HepG2 (cell line): ENCODE measurements around the gene DCAF16. TPM values are rescaled to one million over a fixed set of nuclear protein-coding genes. Genes with fewer than 3 reads are reported as not detected.

Experiments
- ATF7 ChIP-seq, 2 experiments: fragments of 450-650 bp in 1 of 2; sonication (generic) in 1 of 2; formaldehyde crosslinking in 1 of 2; IDR thresholded peaks; 2 replicates each; pipeline versions ENCODE4 v1.4.0 to v1.6.1; 2016 to 2020; ENCODE audit warnings: antibody characterized with exemption in 1 of 2, mild to moderate bottlenecking in 1 of 2, missing genetic modification reagents in 1 of 2
- EP300 ChIP-seq, 3 experiments: sonication (generic) in 1 of 3; formaldehyde crosslinking in 1 of 3; IDR thresholded peaks; 2 replicates each; pipeline versions ENCODE4 v1.5.1 to v1.6.1; 2011 to 2020; ENCODE audit warnings: low read depth in 2 of 3, low read length in 2 of 3, borderline replicate concordance in 1 of 3, improper control_type of control experiment in 1 of 3, mild to moderate bottlenecking in 1 of 3, missing genetic modification reagents in 1 of 3, moderate library complexity in 1 of 3
- GATAD2A ChIP-seq: IDR thresholded peaks from 2 replicates; pipeline ENCODE4 v1.6.1; 2016
- HMG20B ChIP-seq: conservative IDR thresholded peaks from 2 replicates; pipeline ENCODE4 v1.6.1; 2016; ENCODE audit warnings: missing genetic modification reagents, missing compliant biosample characterization
- POLR2AphosphoS5 ChIP-seq: IDR thresholded peaks from 2 replicates; pipeline ENCODE4 v1.6.1; 2012; ENCODE audit warnings: low read depth, low read length
- SIX1 ChIP-seq: sonication (generic); formaldehyde crosslinking; IDR thresholded peaks from 2 replicates; pipeline ENCODE4 v1.4.0; 2020; ENCODE audit warnings: missing genetic modification reagents, borderline replicate concordance
- TEAD2 ChIP-seq: sonication (generic); formaldehyde crosslinking; IDR thresholded peaks from 2 replicates; pipeline ENCODE4 v1.9.0; 2021; ENCODE audit warnings: missing genetic modification reagents
- THAP11 ChIP-seq: IDR thresholded peaks from 2 replicates; pipeline ENCODE4 v1.6.1; 2016; ENCODE audit warnings: missing biosample characterization, missing genetic modification reagents
- ZFP90 ChIP-seq: sonication (generic); formaldehyde crosslinking; IDR thresholded peaks from 2 replicates; pipeline ENCODE4 v1.8.0; 2022; ENCODE audit warnings: missing genetic modification reagents, mild to moderate bottlenecking, inconsistent platforms, borderline replicate concordance
- ZNF501 ChIP-seq: sonication (generic); formaldehyde crosslinking; IDR thresholded peaks from 2 replicates; pipeline ENCODE4 v1.5.1; 2020; ENCODE audit warnings: mild to moderate bottlenecking, moderate library complexity, missing genetic modification reagents
- polyA plus RNA-seq, 8 experiments: library from polyadenylated mRNA; depleted of rRNA in 3 of 8; stranded (reverse) in 7 of 8; unstranded in 1 of 8; fragments of >200 nt; fragmentation: Illumina TruSeq in 4 of 8; extraction: Trizol in 4 of 8; gene quantifications; 2 replicates each; pipeline versions ENCODE4 v1.2.1 to v1.2.3, GENCODE V29; 2011 to 2016; ENCODE audit warnings: low read depth in 4 of 8, missing spikeins in 1 of 8, mixed read lengths in 1 of 8; ENCODE audit not compliant: insufficient read depth in 1 of 8
- total RNA-seq, 5 experiments: library from RNA; depleted of rRNA; stranded (reverse); fragments of >200 nt; fragmentation: Illumina TruSeq; extraction: Trizol; gene quantifications; 2 replicates each; pipeline ENCODE4 v1.2.3, GENCODE V29; 2016; ENCODE audit warnings: low read depth in 1 of 5
- TF ChIP-seq, protein P1 (sequence below): sonication (generic); formaldehyde crosslinking; IDR thresholded peaks from 2 replicates; pipeline ENCODE4 v1.4.0; 2020; ENCODE audit warnings: missing genetic modification reagents
- TF ChIP-seq, protein P2 (sequence below): sonication (generic); formaldehyde crosslinking; IDR thresholded peaks from 2 replicates; pipeline ENCODE4 v1.8.0; 2022; ENCODE audit warnings: mild to moderate bottlenecking, missing genetic modification reagents, borderline replicate concordance
- TF ChIP-seq, protein P3 (sequence below): sonication (generic); formaldehyde crosslinking; IDR thresholded peaks from 2 replicates; pipeline ENCODE4 v1.9.0; 2021; ENCODE audit warnings: missing genetic modification reagents, borderline replicate concordance
- TF ChIP-seq, protein P4 (sequence below): IDR thresholded peaks from 2 replicates; pipeline ENCODE4 v1.6.1; 2016; ENCODE audit warnings: low read depth, missing genetic modification reagents, missing compliant biosample characterization
- TF ChIP-seq, protein P5 (sequence below): sonication (generic); formaldehyde crosslinking; IDR thresholded peaks from 2 replicates; pipeline ENCODE4 v1.4.0; 2020; ENCODE audit warnings: missing genetic modification reagents; ENCODE audit errors: not compliant biosample characterization

Gene DCAF16
- total and polyA plus RNA-seq, 2 of the 13 experiments (the other 11 are each of a cell fraction or from before 2014, with no cell fraction given): 37.5 to 41.9 TPM

DNA sequence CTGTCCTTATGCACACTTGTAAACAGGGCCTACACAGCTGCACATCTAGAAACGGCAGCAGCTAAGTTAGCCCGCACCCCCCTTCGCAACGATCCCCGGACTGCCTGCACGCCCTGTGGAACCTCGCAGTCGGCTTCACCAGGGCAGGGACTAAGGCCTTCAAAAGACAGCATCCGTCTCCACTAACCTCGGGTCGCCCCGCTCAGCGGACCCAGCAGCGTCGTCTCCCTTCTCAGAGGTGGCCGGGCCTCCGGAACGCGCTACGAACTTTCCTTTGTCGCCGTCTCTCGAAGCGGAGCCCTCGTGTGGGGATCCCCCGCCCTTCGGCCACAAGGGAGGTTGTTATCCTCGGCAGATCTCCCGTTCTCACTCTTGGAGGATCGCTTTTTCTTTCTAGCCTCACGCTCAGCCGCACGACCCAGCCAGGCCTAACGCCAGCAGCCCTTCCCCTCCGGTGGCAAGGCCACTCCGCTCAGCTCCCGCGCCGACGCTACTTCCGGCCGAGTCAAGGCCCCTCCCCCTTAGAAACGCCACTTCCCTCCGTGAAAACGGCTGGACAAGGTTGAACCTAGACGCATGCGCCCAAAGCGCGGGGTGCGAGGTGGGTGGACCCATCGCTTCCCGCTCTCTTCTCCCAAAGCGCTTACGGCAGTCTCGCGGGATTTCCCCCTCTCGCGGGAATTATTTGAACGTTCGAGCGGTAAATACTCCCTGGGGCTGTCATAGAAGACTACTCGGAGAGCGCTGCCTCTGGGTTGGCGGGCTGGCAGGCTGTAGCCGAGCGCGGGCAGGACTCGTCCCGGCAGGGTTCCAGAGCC is at the start of gene DCAF16, which contains the start of gene NCAPG (continued):
- no peak for TF ChIP-seq TEAD2 (CRISPR knock-in tag)
- TF ChIP-seq, protein P1, sequence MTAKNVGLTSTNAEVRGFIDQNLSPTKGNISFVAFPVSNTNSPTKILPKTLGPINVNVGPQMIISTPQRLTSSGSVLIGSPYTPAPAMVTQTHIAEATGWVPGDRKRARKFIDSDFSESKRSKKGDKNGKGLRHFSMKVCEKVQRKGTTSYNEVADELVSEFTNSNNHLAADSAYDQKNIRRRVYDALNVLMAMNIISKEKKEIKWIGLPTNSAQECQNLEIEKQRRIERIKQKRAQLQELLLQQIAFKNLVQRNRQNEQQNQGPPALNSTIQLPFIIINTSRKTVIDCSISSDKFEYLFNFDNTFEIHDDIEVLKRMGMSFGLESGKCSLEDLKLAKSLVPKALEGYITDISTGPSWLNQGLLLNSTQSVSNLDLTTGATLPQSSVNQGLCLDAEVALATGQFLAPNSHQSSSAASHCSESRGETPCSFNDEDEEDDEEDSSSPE (CRISPR knock-in tag): peak; percentile 100
- TF ChIP-seq HMG20B (CRISPR knock-in tag): no peak
- TF ChIP-seq SIX1 (CRISPR knock-in tag): no peak
- peak; percentile 82 for TF ChIP-seq ZFP90 (CRISPR knock-in tag)
- TF ChIP-seq, protein P2, sequence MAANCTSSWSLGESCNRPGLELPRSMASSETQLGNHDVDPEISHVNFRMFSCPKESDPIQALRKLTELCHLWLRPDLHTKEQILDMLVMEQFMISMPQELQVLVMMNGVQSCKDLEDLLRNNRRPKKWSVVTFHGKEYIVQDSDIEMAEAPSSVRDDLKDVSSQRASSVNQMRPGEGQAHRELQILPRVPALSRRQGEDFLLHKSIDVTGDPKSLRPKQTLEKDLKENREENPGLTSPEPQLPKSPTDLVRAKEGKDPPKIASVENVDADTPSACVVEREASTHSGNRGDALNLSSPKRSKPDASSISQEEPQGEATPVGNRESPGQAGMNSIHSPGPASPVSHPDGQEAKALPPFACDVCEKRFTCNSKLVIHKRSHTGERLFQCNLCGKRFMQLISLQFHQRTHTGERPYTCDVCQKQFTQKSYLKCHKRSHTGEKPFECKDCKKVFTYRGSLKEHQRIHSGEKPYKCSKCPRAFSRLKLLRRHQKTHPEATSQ (CRISPR knock-in tag): peak; percentile 86; the same call in 1 of the 2 replicates
- peak; percentile 93 for TF ChIP-seq POLR2AphosphoS5
- TF ChIP-seq GATAD2A (CRISPR knock-in tag): peak; percentile 47
- TF ChIP-seq, protein P3, sequence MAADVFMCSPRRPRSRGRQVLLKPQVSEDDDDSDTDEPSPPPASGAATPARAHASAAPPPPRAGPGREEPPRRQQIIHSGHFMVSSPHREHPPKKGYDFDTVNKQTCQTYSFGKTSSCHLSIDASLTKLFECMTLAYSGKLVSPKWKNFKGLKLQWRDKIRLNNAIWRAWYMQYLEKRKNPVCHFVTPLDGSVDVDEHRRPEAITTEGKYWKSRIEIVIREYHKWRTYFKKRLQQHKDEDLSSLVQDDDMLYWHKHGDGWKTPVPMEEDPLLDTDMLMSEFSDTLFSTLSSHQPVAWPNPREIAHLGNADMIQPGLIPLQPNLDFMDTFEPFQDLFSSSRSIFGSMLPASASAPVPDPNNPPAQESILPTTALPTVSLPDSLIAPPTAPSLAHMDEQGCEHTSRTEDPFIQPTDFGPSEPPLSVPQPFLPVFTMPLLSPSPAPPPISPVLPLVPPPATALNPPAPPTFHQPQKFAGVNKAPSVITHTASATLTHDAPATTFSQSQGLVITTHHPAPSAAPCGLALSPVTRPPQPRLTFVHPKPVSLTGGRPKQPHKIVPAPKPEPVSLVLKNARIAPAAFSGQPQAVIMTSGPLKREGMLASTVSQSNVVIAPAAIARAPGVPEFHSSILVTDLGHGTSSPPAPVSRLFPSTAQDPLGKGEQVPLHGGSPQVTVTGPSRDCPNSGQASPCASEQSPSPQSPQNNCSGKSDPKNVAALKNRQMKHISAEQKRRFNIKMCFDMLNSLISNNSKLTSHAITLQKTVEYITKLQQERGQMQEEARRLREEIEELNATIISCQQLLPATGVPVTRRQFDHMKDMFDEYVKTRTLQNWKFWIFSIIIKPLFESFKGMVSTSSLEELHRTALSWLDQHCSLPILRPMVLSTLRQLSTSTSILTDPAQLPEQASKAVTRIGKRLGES: no peak
- TF ChIP-seq, protein P4, sequence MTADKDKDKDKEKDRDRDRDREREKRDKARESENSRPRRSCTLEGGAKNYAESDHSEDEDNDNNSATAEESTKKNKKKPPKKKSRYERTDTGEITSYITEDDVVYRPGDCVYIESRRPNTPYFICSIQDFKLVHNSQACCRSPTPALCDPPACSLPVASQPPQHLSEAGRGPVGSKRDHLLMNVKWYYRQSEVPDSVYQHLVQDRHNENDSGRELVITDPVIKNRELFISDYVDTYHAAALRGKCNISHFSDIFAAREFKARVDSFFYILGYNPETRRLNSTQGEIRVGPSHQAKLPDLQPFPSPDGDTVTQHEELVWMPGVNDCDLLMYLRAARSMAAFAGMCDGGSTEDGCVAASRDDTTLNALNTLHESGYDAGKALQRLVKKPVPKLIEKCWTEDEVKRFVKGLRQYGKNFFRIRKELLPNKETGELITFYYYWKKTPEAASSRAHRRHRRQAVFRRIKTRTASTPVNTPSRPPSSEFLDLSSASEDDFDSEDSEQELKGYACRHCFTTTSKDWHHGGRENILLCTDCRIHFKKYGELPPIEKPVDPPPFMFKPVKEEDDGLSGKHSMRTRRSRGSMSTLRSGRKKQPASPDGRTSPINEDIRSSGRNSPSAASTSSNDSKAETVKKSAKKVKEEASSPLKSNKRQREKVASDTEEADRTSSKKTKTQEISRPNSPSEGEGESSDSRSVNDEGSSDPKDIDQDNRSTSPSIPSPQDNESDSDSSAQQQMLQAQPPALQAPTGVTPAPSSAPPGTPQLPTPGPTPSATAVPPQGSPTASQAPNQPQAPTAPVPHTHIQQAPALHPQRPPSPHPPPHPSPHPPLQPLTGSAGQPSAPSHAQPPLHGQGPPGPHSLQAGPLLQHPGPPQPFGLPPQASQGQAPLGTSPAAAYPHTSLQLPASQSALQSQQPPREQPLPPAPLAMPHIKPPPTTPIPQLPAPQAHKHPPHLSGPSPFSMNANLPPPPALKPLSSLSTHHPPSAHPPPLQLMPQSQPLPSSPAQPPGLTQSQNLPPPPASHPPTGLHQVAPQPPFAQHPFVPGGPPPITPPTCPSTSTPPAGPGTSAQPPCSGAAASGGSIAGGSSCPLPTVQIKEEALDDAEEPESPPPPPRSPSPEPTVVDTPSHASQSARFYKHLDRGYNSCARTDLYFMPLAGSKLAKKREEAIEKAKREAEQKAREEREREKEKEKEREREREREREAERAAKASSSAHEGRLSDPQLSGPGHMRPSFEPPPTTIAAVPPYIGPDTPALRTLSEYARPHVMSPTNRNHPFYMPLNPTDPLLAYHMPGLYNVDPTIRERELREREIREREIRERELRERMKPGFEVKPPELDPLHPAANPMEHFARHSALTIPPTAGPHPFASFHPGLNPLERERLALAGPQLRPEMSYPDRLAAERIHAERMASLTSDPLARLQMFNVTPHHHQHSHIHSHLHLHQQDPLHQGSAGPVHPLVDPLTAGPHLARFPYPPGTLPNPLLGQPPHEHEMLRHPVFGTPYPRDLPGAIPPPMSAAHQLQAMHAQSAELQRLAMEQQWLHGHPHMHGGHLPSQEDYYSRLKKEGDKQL: no peak; the same call in 1 of the 2 replicates
- no peak for TF ChIP-seq ATF7 (IDR thresholded peaks at IDR 0.05)
- no peak for TF ChIP-seq ATF7 (CRISPR knock-in tag; IDR thresholded peaks at IDR 0.05)
- peak; percentile 88 for TF ChIP-seq THAP11 (CRISPR knock-in tag)
- peak; percentile 78 for TF ChIP-seq ZNF501 (CRISPR knock-in tag)
- TF ChIP-seq EP300 (IDR thresholded peaks at IDR 0.05; ENCODE audit: low read depth in 2 of 2, low read length in 2 of 2): 0 out of 4 replicates have a peak, but pooled peaks of 1 of the 2 experiments have one; percentile 7
- peak; percentile 22; the same call in 1 of the 2 replicates for TF ChIP-seq EP300 (CRISPR knock-in tag; IDR thresholded peaks at IDR 0.05; ENCODE audit: borderline replicate concordance)
- TF ChIP-seq, protein P5, sequence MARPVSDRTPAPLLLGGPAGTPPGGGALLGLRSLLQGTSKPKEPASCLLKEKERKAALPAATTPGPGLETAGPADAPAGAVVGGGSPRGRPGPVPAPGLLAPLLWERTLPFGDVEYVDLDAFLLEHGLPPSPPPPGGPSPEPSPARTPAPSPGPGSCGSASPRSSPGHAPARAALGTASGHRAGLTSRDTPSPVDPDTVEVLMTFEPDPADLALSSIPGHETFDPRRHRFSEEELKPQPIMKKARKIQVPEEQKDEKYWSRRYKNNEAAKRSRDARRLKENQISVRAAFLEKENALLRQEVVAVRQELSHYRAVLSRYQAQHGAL (CRISPR knock-in tag): no peak
